HG02943 (cell line): ENCODE measurements around the gene TMEM8B.
"Not testable (repeated sequence)": the region's sequence is repeated elsewhere in the genome, so short reads cannot be mapped to it uniquely, and the experiment has no call there.

ENCODE experiments used
- ATAC-seq: cut with Tn5 transposase; IDR thresholded peaks from one replicate; pipeline ENCODE4 v1.9.1; 2021; ENCODE audit warnings: mild to moderate bottlenecking, low read depth, moderate library complexity; ENCODE audit not compliant: unreplicated experiment

TMEM8B gene

DNA sequence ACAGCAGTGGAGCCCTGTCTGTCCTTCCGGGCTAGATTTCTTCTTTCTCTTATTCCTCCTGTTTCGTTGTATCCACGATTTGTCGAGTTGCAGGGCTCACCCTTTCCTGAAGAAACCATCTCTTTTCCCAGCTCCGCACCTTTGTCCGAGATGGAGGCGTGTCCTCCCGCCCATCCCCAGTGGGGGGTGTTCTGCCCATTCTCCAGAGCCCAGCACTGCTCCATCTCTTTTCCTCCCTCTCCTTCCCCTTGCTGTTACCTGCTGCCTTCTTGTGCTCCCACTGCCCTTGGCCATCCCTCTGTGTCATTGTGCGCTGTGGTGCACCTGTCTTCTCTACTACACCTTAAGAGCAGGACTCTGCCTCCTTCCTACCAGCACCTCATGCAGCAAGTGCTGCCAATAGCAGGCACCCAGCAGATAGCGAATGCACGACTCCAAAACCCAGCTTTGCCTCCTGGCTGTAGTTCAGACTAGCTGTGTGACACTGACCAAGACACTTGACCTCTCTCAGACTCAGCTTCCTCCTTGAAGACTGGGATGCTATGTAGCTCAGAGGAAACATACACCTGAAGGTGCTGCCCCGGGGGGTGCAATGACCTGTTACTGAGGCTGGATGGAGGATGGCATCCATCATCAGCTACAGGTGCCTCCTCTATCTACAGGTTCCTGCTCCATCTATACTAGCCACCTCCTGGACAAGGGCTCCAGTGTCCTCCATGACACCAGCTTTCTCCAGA is 32.3 kb downstream of the TMEM8B start:
- ATAC-seq: no peak

DNA sequence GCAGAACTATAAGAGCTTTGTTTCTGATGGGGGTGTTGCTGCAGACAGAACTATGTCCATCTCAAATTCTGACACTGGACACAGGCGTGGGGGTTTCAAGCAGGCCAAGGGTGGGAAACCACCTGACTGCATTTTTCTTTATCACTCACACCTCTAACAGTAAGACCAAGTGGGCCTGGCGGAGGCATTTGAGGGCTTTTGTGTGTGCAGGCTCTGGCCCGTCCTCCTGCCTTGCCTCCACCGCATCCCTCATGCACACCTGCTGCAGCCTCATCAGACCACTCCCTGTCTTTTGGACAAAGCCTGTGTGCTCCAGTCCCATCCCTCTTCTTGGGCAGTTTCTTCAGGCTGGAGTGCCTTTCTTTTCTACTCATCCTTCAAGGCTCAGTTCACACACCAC is 33.3 kb downstream of the TMEM8B start:
- ATAC-seq: no peak

DNA sequence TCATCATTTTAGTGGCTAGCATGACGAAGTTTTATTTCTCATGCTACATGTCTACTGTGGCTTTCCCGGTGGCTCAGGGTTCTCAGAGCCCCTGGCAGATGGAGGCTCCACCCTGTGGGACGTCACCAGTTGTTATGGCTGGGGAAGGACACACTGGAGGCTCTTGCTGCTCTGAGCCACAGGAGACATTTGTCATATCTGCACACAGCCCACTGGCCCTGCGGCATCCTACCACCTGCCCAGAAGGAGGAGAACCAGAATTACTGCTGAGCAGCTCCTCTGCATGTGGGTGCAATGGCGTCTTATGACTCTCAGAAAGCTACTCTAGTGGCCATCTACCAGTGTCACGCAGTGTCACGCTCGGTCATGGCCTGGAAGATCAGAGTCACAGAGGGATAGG is 34.6 kb downstream of the TMEM8B start:
- ATAC-seq: no peak

DNA sequence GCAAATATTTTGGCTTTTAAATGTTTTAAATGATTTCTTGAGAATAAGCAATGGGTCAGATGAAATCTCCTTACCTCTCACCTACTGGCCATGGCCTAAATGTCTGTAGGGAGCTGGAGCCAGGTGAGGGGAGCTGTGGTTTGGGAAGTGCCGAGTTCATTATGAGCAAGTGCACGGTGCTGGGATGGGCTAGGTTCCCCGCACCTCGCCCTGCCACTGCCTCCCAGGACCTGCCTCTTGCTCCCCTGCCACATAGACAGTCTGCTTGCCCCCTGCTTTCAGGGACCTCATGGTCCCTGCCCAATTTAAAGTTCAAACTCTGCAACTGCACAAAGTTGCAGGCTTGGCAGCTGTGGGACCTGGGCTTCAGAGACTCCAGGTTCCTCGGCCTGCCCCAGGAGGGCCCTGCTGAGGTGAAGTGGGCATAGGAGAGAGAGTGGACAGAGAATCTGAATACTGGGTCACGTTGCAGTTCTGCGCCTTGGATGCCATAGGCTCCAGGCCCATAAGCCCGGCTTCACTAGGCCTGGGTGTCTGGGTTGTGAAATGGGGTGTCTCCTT is 35.7 kb downstream of the TMEM8B start:
- no peak for ATAC-seq

DNA sequence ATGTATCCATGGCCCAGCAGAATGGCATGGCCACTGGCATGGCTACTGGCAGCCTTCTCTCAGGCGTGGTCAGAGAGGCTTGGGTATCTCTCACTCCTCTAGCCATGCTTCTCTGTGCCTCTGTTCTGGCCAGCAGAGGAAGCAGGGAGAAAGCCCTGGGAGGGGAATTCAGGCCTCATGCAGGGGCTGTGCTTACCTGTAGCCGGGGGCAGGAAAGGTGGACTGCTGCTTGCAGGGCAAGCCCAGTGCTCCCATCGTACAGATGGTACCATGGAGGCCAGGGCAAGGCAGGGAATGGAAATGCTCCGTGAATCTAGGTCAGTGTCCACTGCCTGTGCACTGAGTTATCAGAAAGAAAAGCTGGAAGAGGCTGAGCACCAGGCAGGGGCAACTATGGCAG is 38.5 kb downstream of the TMEM8B start:
- ATAC-seq: no peak

- no peak for ATAC-seq
Observed at GRCh38 chr9:35868933-35869332, 39.9 kb downstream of the TMEM8B start.

GRCh38 chr9:35869621-35870216 is 40.7 kb downstream of the TMEM8B start:
- no peak for ATAC-seq

DNA sequence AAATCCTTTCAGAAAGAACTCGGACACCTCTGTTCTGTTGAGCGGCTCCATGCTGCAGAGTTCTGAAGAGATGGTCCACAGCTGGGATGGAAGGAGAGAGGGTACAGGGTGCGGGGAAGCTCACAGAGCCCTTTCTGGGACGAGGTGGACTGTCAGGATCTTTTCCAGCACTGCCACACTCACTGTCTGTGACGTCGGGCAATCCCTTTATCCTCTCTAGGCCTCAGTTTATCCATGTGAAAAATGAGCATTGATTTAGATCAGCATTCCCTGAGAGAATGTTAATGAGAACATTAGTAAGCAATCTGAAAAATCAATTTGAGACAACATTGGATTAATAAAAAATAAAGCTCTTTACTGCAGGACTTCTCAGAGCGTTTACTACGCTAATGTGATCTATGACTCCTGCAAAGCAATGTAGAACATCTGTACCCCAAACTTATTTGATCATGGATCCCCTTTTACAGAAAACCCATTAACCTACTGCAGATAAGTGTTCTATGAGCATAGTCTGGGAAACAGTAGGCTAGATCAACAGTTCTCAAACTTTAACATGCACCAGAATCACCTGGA is 41.4 kb downstream of the TMEM8B start, which contains the start of gene OR13J1:
TSS of gene OR13J1 (minus strand) at position 51 of the 573 bp plus-strand sequence. CDS start at position 51, 0 bp downstream.
- ATAC-seq: no peak

- no peak for ATAC-seq
Observed at GRCh38 chr9:35871545-35871944, 42.5 kb downstream of the TMEM8B start.

- ATAC-seq: no peak
Observed at GRCh38 chr9:35872505-35872904, 43.5 kb downstream of the TMEM8B start.

DNA sequence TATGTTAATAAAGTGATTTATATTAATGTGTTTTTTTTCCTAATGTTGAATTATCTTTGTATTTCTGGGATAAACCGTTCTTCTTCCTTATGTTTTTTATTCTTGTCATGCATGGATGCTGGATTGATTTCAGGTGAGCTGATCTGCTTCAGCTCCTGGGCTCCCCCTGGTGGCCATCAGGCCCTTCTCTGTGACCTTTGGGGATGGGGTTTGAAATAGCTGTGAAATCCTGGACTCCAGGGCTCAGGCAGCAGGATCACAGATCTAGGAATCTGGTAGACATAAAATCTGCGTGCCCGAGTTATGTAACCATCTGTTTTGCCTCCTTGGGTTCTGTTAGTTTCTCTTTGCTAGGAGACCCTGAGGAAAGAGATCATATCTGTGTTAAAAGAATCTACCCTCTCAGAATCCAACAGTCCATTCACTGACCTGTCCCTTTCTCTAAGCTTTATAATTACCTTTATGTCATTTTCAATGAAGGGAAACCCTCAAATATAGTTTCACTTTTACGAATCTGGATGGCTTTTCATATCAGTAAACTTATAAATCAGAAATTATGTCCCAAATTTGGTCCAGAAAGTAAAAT is 53.3 kb downstream of the TMEM8B start:
- ATAC-seq: no peak

DNA sequence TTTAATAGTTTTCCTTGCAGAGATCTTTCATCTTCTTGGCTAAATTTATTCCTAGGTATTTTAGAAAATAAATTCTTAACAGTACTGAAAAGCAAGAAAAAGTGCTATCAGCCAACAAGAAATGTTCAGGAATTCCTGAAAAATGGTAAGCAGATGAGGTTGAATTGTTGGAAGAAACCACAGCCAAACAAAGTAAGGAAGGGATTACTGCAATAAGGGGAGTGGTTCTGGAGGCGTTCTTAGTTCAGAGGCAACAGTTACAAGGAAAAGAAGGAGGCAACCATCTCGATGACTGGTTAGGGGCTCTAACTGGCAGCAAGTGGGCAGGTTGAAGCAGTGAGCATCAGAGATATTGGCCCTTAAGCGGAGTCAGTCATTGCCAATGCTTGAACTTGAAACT is 54.0 kb downstream of the TMEM8B start:
- no peak for ATAC-seq

- ATAC-seq: not testable (repeated sequence)
Observed at GRCh38 chr9:35884908-35885307, 55.9 kb downstream of the TMEM8B start.

- ATAC-seq: no peak
Observed at GRCh38 chr9:35891646-35892045, 62.6 kb downstream of the TMEM8B start.

DNA sequence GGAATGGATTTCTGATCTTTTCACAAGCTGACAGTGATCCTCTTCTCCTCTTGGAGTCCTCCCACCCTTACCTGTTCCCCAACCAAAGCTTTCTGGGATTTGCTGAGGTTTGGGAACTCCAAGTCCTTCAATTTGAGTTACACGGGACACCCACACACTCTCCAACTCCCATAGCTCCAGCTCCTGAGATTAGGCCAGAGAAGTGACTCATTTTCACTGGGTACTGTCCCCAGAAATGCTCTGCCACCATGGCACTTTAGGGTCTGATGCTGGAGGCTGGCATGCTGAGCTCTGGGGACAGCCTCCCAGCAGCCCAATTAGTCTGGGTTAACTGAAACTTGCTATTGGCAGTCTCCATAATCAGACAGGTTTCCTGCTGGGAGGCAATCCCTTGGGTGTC is 63.0 kb downstream of the TMEM8B start:
- no peak for ATAC-seq

DNA sequence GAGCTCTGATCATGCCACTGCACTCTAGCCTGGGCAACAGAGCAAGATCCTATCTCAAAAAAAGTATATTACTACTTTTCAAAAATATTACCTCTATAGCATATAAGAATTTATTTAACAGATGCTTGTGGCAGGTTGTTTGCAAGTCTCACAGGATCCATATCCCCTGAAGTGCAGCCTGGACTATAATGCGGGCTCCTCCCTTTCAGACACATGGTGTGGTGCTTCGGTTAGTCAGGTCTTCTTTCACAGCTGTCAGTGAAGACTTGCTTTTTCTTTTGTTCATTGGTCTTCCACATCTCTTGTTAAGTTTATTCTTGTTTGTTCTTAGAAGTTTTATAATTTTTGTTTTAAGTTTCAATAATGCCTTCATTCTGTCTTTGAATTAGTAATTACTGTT is 67.5 kb downstream of the TMEM8B start:
- ATAC-seq: no peak

DNA sequence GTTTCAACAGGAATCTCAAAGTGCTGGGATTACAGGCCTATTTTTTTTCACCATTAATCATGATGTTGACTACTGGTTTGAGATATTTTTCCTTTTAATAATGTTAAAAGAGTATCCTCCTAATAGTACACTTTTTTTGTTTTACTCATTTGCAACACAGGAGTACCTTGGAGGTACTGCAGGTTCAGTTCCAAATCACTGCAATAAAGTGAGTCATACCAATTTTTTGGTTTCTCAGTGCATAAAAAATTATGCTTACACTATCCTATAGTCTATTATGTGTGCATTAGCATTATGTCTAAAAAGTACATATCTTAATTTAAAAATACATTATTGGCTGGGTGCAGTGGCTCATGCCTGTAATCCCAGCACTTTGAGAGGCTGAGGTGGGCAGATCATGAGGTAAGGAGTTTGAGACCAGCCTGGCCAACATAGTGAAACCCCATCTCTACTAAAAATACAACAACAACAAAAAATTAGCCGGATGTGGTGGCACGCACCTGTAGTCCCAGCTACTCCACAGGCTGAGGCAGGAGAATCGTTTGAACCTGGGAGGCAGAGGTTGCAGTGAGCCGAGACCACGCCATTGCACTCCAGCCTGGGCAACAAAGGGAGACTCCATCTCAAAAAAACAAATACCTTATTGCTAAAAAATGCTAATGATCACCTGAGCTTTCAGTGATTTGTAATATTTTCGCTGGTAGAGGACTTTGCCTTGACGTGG is 68.5 kb downstream of the TMEM8B start:
- not testable (repeated sequence) for ATAC-seq

GRCh38 chr9:35898337-35898736 is 69.3 kb downstream of the TMEM8B start:
- ATAC-seq: no peak

GRCh38 chr9:35899021-35899420 is 70.0 kb downstream of the TMEM8B start:
- ATAC-seq: no peak

DNA sequence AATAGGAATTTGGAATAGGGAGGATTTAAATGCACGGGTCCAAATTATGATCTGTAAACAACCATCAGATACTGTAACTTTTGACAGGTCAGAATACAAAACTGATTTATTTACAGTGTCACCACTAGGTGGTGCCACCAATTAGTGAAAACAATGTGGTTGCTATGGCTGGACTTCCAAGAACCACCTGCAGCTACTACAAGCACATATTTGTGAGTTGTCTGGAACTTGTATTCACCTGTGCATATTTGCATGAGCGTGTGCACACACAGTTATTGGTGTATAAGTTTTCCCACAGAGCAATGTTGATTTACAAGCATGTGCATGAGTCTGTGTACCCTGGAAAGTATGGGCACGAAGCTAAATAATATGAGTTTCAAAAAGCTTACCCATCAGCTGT is 74.0 kb downstream of the TMEM8B start:
- ATAC-seq: no peak

- ATAC-seq: no peak
Observed at GRCh38 chr9:35904338-35904737, 75.3 kb downstream of the TMEM8B start.
